AG04449 (cell line): ENCODE results near the gene EBF4.
"Not testable (repeated sequence)": the region's sequence is repeated elsewhere in the genome, so short reads cannot be mapped to it uniquely, and the experiment has no call there.

Experiments used
- CTCF ChIA-PET: fragments of 350-600 bp; formaldehyde crosslinking; extraction: SDS; loops from one replicate; lab custom pipeline; 2021; ENCODE audit warnings: antibody characterized with exemption; lab: Yijun Ruan, JAX
- POLR2A ChIA-PET: fragments of 400-600, 350-600 bp; formaldehyde crosslinking; extraction: SDS; loops from one replicate; lab custom pipeline; 2020; ENCODE audit warnings: antibody characterized with exemption, inconsistent platforms; lab: Yijun Ruan, JAX
- DNase-seq: peaks from one replicate; pipeline ENCODE4 v3.0.0-alpha.2; 2010; ENCODE audit warnings: low read depth, low spot score
- H3K4me3 ChIP-seq: 2 replicates; pipeline ENCODE4 v1.5.1; 2011; ENCODE audit warnings: low read depth, mild to moderate bottlenecking, control low read depth, low read length
- TF ChIP-seq, protein P1 (sequence below): IDR thresholded peaks from one replicate; pipeline ENCODE4 v1.5.1; 2011; ENCODE audit warnings: mild to moderate bottlenecking, moderate library complexity, low read length, control low read depth, inconsistent platforms; ENCODE audit not compliant: insufficient read depth; ENCODE audit errors: missing control alignments

The EBF4 gene

DNA sequence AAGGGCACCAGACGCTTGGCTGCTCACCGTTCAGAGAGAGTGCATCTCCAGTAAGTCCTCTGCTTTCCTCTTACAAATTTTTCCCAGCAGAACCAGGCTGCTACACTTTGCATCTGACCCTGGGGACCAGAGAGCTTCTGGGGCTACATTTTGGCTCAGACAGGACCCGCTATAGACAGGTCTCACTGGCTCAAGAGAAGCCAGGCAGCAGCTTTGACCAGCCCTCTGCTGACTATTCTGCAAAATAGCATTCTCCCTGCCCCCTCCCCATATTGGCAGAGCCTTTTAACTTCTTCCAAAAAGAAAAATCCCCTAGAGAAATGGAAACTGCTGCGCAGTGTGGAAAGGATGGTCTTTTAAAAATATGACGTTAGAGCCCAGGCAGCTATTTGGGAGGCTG lies 70.6 kb downstream of the EBF4 start:
- ChIA-PET CTCF (interaction anchor here (1.4 to 13.6 kb wide), 3 partner anchors 9 to 90 kb away, joined by 5 to 337 read pairs (median 43); no protein-coding TSS in a partner anchor), POLR2A (no interaction called here)
- no peak for DNase-seq
- TF ChIP-seq, protein P1, sequence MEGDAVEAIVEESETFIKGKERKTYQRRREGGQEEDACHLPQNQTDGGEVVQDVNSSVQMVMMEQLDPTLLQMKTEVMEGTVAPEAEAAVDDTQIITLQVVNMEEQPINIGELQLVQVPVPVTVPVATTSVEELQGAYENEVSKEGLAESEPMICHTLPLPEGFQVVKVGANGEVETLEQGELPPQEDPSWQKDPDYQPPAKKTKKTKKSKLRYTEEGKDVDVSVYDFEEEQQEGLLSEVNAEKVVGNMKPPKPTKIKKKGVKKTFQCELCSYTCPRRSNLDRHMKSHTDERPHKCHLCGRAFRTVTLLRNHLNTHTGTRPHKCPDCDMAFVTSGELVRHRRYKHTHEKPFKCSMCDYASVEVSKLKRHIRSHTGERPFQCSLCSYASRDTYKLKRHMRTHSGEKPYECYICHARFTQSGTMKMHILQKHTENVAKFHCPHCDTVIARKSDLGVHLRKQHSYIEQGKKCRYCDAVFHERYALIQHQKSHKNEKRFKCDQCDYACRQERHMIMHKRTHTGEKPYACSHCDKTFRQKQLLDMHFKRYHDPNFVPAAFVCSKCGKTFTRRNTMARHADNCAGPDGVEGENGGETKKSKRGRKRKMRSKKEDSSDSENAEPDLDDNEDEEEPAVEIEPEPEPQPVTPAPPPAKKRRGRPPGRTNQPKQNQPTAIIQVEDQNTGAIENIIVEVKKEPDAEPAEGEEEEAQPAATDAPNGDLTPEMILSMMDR = no peak
- no peak overlapping the region for H3K4me3 ChIP-seq

DNA sequence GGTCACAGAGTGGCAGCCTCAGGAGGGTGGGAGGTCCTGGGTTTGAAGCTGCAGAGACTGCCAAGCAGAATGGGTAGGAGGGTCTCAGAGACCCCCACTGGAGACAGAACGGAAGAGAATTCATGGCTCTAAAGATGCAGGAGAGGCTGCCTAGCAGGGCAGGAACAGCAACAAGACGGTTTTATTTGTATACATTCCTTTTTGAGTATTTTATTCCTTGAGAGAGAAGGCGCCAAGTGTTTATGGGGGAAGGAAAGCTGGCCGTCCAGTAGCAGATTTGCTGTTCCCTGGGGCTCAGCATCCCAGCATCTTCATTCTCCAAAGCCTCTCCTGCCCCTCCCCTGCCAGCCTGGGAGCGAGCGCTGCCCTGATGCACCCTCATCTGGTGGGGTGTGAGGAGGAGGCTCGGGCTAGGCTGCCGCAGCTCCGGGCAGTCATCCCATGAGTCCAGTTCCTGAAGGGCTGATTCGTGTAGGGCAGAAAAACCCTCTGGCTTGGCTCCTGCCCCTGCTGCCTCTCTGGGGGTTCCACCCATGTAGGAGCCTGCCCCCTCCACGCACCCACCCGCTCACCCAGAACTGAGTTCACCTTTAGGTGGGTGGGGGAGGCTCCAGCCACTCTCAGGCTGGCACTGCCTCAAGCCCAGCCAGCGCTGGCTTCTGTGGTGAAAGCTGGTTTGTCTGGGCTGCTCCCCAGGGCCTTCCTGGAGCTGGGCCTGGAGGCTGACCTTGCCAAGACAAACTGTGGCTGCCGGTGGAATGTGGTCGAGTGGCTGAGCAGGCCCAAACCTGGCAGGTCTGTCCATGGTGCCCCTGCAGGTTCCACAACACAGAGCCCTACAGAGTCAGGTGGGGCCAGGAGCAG lies 75.4 kb downstream of the EBF4 start:
- peak; percentile 9 for DNase-seq
- TF ChIP-seq, protein P1 = no peak
- ChIA-PET POLR2A (interaction anchor here (0.6 kb wide), 1 partner anchor 92 kb away, joined by 3 read pairs; no protein-coding TSS in a partner anchor), CTCF (interaction anchor here (1.2 to 4.4 kb wide), 3 partner anchors 14 to 93 kb away, joined by 3 to 38 read pairs (median 3); no protein-coding TSS in a partner anchor)
- no peak overlapping the region for H3K4me3 ChIP-seq

DNA sequence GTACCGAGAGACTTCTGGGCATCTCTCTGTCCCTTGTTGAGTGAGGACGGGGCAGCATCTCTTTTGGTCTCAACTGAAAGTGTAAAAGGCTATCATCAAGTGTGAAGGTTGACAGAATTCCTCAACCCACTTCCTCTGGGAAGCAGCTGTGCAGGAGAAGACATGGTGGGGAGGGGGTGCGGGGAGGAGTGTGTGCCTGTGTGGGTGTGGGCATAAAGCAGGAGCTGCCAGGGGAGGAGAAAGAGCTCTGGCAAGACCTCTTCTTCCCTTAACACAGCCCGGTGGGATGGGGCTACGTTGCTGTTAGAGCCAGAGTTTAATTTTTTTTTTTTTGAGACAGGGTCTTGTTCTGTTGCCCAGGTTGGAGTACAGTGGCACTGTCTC lies 76.0 kb downstream of the EBF4 start:
- TF ChIP-seq, protein P1 = no peak
- ChIA-PET CTCF (interaction anchor here (1.5 to 4.4 kb wide), 2 partner anchors 15 to 84 kb away, joined by 4 to 38 read pairs; no protein-coding TSS in a partner anchor), POLR2A (no interaction called here)
- no peak overlapping the region for H3K4me3 ChIP-seq
- no peak for DNase-seq

DNA sequence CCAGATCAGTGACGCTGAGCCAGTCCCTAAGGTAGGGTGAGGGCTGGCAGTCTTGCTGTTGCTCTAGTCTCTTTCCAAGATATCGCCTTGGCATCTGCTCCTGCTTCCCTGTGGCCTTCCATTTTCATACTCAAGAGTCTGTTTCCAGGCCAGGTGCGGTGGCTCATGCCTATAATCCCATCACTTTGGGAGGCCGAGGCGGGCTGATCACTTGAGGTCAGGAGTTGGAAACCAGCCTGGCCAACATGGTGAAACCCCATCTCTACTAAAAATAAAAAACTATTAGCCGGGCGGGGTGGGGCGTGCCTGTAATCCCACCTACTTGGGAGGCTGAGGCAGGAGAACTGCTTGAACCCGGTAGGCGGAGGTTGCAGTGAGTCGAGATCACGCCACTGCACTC lies 77.5 kb downstream of the EBF4 start:
- POLR2A ChIA-PET, H3K4me3 ChIP-seq, DNase-seq: not testable (repeated sequence)
- CTCF ChIA-PET = interaction anchor here (1.5 to 1.9 kb wide), 2 partner anchors 15 to 83 kb away, joined by 4 to 8 read pairs; no protein-coding TSS in a partner anchor

DNA sequence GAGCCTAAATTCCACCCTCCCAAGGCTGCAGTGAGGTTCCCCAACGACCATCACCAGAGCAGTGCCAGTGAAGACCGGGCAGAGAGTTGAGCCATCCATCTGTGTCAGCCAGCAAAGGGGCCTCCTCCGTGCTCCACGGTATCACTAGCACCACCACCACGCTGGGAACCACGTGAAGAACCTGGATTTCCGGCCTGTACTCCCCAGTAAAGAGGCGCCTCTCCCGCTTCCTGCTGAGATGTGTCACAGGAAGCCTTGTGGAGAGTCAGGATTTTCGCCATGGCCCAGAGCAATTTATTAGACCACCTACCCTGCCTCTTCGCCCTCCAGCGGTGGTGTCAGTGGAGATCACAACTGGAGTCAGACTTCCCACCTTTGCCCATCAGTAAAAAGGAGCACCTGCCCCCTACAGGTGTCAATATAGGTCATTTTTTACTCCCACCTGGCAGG lies 79.1 kb downstream of the EBF4 start:
- H3K4me3 ChIP-seq = no peak overlapping the region
- TF ChIP-seq, protein P1 = no peak
- DNase-seq = no peak
- CTCF ChIA-PET = interaction anchor here (1.4 kb wide), 2 partner anchors 16 to 19 kb away, joined by 4 to 5 read pairs; no protein-coding TSS in a partner anchor
- POLR2A ChIA-PET = no interaction called here

DNA sequence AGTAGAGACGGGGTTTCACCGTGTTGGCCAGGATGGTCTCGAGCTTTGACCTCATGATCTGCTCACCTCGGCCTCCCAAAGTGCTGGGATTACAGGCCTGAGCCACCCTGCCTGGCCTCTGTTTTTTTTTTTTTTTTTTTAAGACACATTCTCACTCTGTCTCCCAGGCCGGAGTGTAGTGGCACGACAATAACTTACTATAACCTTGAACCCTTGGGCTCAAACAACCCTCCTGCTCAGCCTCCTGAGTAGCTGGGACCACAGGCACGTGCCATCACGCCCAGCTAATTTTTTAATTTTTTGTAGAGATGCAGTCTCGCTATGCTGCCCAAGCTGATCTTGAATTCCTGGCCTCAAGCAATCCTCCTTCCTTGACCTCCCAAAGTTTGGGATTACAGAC lies 81.2 kb downstream of the EBF4 start:
- DNase-seq = no peak
- TF ChIP-seq, protein P1 = no peak
- H3K4me3 ChIP-seq = no peak overlapping the region
- CTCF ChIA-PET = interaction anchor here (0.7 kb wide), 1 partner anchor 21 kb away, joined by 3 read pairs; no protein-coding TSS in a partner anchor
- POLR2A ChIA-PET = no interaction called here
